HG02588 (cell line): ENCODE results near the gene ATOX1.
"Not testable (repeated sequence)": the region's sequence is repeated elsewhere in the genome, so short reads cannot be mapped to it uniquely, and the experiment has no call there.

ENCODE experiments used
- ATAC-seq: cut with Tn5 transposase; IDR thresholded peaks from one replicate; pipeline ENCODE4 v1.9.1; 2021; ENCODE audit warnings: mild to moderate bottlenecking, moderate library complexity; ENCODE audit not compliant: unreplicated experiment

Gene ATOX1

GRCh38 chr5:151699071-151699901 lies 59.1 kb downstream of the ATOX1 start:
- no peak for ATAC-seq

- not testable (repeated sequence) for ATAC-seq
Observed at GRCh38 chr5:151698081-151698480, 60.4 kb downstream of the ATOX1 start.

GRCh38 chr5:151697452-151697851 lies 61.0 kb downstream of the ATOX1 start:
- ATAC-seq = no peak

GRCh38 chr5:151696470-151697061 lies 61.9 kb downstream of the ATOX1 start:
- ATAC-seq = no peak

- no peak for ATAC-seq
Observed at GRCh38 chr5:151695464-151695863, 63.0 kb downstream of the ATOX1 start.

GRCh38 chr5:151694035-151694485 lies 64.4 kb downstream of the ATOX1 start:
- no peak for ATAC-seq
